ENCODE data around the gene TLE3. TPM values are rescaled to one million over a fixed set of nuclear protein-coding genes. Genes with fewer than 3 reads are reported as not detected.

Gene TLE3
- total RNA-seq, 1 experiment from 2014 or later, result 35.2 TPM

- Histone ChIP-seq H3K4me3 (no peak overlapping the region), H3K27me3 (replicated peaks) (no peaks in the 10 kb centered on the region), H3K9me3 (replicated peaks) (no peaks in the 10 kb centered on the region), H3K27ac (no peak overlapping the region), H3K36me3 (no peaks in the 10 kb centered on the region), H3K4me1 (replicated peaks) (peaks cover 17% of the 10 kb centered on the region)
- no peak for DNase-seq (ENCODE audit: low read depth in 1 of 2, low spot score in 2 of 2)
Observed at GRCh38 chr15:70020229-70020628, 77.5 kb downstream of the TLE3 start.

- Histone ChIP-seq H3K36me3 (no peaks in the 10 kb centered on the region), H3K27me3 (replicated peaks) (no peaks in the 10 kb centered on the region), H3K4me1 (replicated peaks) (peaks cover 14% of the 10 kb centered on the region), H3K9me3 (replicated peaks) (no peaks in the 10 kb centered on the region), H3K27ac (no peak overlapping the region), H3K4me3 (no peak overlapping the region)
- no peak for DNase-seq (ENCODE audit: low read depth in 1 of 2, low spot score in 2 of 2)
Observed at GRCh38 chr15:70018646-70019600, 78.8 kb downstream of the TLE3 start.

GRCh38 chr15:70017801-70018200 is 79.9 kb downstream of the TLE3 start:
- no peak for DNase-seq (ENCODE audit: low read depth in 1 of 2, low spot score in 2 of 2)
- Histone ChIP-seq H3K36me3 (no peaks in the 10 kb centered on the region), H3K9me3 (replicated peaks) (no peaks in the 10 kb centered on the region), H3K27me3 (replicated peaks) (no peaks in the 10 kb centered on the region), H3K4me3 (no peak overlapping the region), H3K27ac (no peak overlapping the region), H3K4me1 (replicated peaks) (peaks cover 3% of the 10 kb centered on the region)

GRCh38 chr15:70017025-70017424 is 80.7 kb downstream of the TLE3 start:
- H3K4me3 ChIP-seq, result no peak overlapping the region
- H3K27me3 ChIP-seq (replicated peaks), result no peaks in the 10 kb centered on the region; the same call in 1 of the 2 replicates
- no peaks in the 10 kb centered on the region for H3K4me1 ChIP-seq (replicated peaks)
- no peaks in the 10 kb centered on the region for H3K36me3 ChIP-seq
- no peak for DNase-seq (ENCODE audit: low read depth in 1 of 2, low spot score in 2 of 2)
- no peaks in the 10 kb centered on the region for H3K9me3 ChIP-seq (replicated peaks)
- no peak overlapping the region for H3K27ac ChIP-seq

GRCh38 chr15:70016511-70016994 is 81.2 kb downstream of the TLE3 start:
- no peak for DNase-seq (ENCODE audit: low read depth in 1 of 2, low spot score in 2 of 2)
- no peaks in the 10 kb centered on the region for H3K36me3 ChIP-seq
- H3K27ac ChIP-seq, result no peak overlapping the region
- no peak overlapping the region for H3K4me3 ChIP-seq
- H3K9me3 ChIP-seq (replicated peaks), result no peaks in the 10 kb centered on the region
- H3K4me1 ChIP-seq (replicated peaks), result no peaks in the 10 kb centered on the region
- no peaks in the 10 kb centered on the region; the same call in 1 of the 2 replicates for H3K27me3 ChIP-seq (replicated peaks)

GRCh38 chr15:70014860-70015490 is 82.7 kb downstream of the TLE3 start:
- Histone ChIP-seq H3K36me3 (no peaks in the 10 kb centered on the region), H3K4me3 (no peak overlapping the region), H3K27ac (no peak overlapping the region), H3K27me3 (replicated peaks) (no peaks in the 10 kb centered on the region; the same call in 1 of the 2 replicates), H3K9me3 (replicated peaks) (no peaks in the 10 kb centered on the region), H3K4me1 (replicated peaks) (no peaks in the 10 kb centered on the region)
- no peak for DNase-seq (ENCODE audit: low read depth in 1 of 2, low spot score in 2 of 2)

GRCh38 chr15:70014331-70014730 is 83.4 kb downstream of the TLE3 start:
- H3K27me3 ChIP-seq (replicated peaks), result no peaks in the 10 kb centered on the region; the same call in 1 of the 2 replicates
- H3K9me3 ChIP-seq (replicated peaks), result no peaks in the 10 kb centered on the region
- H3K36me3 ChIP-seq, result no peaks in the 10 kb centered on the region
- H3K4me3 ChIP-seq, result no peak overlapping the region
- H3K4me1 ChIP-seq (replicated peaks), result no peaks in the 10 kb centered on the region
- H3K27ac ChIP-seq, result no peak overlapping the region
- DNase-seq (ENCODE audit: low read depth in 1 of 2, low spot score in 2 of 2), result no peak

- DNase-seq (ENCODE audit: low read depth in 1 of 2, low spot score in 2 of 2), result no peak
- no peaks in the 10 kb centered on the region for H3K36me3 ChIP-seq
- H3K4me1 ChIP-seq (replicated peaks), result no peaks in the 10 kb centered on the region
- no peaks in the 10 kb centered on the region for H3K9me3 ChIP-seq (replicated peaks)
- no peak overlapping the region for H3K27ac ChIP-seq
- no peak overlapping the region for H3K4me3 ChIP-seq
- no peaks in the 10 kb centered on the region; the same call in 1 of the 2 replicates for H3K27me3 ChIP-seq (replicated peaks)
Observed at GRCh38 chr15:70013656-70014313, 83.9 kb downstream of the TLE3 start.

- Histone ChIP-seq H3K27me3 (replicated peaks) (no peaks in the 10 kb centered on the region; the same call in 1 of the 2 replicates), H3K4me1 (replicated peaks) (no peaks in the 10 kb centered on the region), H3K9me3 (replicated peaks) (no peaks in the 10 kb centered on the region)
Observed at GRCh38 chr15:70012895-70013294, 84.8 kb downstream of the TLE3 start.

GRCh38 chr15:70008697-70009290 is 88.9 kb downstream of the TLE3 start:
- Histone ChIP-seq H3K36me3 (no peaks in the 10 kb centered on the region), H3K4me3 (no peak overlapping the region), H3K9me3 (replicated peaks) (no peaks in the 10 kb centered on the region), H3K27ac (no peak overlapping the region), H3K27me3 (replicated peaks) (no peaks in the 10 kb centered on the region; the same call in 1 of the 2 replicates), H3K4me1 (replicated peaks) (no peaks in the 10 kb centered on the region)
- no peak for DNase-seq (ENCODE audit: low read depth in 1 of 2, low spot score in 2 of 2)

More at GRCh38 chr15:70012895-70013294, 84.8 kb downstream of the TLE3 start:
- DNase-seq (ENCODE audit: low read depth in 1 of 2, low spot score in 2 of 2), result no peak
- Histone ChIP-seq H3K36me3 (no peaks in the 10 kb centered on the region), H3K27ac (no peak overlapping the region), H3K4me3 (no peak overlapping the region)

GRCh38 chr15:70006259-70007147 is 91.2 kb downstream of the TLE3 start:
- Histone ChIP-seq H3K9me3 (replicated peaks) (no peaks in the 10 kb centered on the region), H3K36me3 (no peaks in the 10 kb centered on the region), H3K4me1 (replicated peaks) (no peaks in the 10 kb centered on the region), H3K27ac (no peak overlapping the region), H3K4me3 (no peak overlapping the region), H3K27me3 (replicated peaks) (no peaks in the 10 kb centered on the region)
- no peak for DNase-seq (ENCODE audit: low read depth in 1 of 2, low spot score in 2 of 2)

GRCh38 chr15:70004826-70005225 is 92.9 kb downstream of the TLE3 start:
- no peaks in the 10 kb centered on the region for H3K9me3 ChIP-seq (replicated peaks)
- no peak for DNase-seq (ENCODE audit: low read depth in 1 of 2, low spot score in 2 of 2)
- no peaks in the 10 kb centered on the region for H3K4me1 ChIP-seq (replicated peaks)
- H3K27me3 ChIP-seq (replicated peaks), result no peaks in the 10 kb centered on the region
- H3K36me3 ChIP-seq, result no peaks in the 10 kb centered on the region
- no peak overlapping the region for H3K4me3 ChIP-seq
- no peak overlapping the region for H3K27ac ChIP-seq

Data from SJSA1 (cell line).